ENCODE data around the gene MED4. TPM values are rescaled to one million over a fixed set of nuclear protein-coding genes. Genes with fewer than 3 reads are reported as not detected.

MED4 gene, protein sequence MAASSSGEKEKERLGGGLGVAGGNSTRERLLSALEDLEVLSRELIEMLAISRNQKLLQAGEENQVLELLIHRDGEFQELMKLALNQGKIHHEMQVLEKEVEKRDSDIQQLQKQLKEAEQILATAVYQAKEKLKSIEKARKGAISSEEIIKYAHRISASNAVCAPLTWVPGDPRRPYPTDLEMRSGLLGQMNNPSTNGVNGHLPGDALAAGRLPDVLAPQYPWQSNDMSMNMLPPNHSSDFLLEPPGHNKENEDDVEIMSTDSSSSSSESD
- 52.3 TPM for polyA plus RNA-seq (ENCODE audit: insufficient read length)

DNA sequence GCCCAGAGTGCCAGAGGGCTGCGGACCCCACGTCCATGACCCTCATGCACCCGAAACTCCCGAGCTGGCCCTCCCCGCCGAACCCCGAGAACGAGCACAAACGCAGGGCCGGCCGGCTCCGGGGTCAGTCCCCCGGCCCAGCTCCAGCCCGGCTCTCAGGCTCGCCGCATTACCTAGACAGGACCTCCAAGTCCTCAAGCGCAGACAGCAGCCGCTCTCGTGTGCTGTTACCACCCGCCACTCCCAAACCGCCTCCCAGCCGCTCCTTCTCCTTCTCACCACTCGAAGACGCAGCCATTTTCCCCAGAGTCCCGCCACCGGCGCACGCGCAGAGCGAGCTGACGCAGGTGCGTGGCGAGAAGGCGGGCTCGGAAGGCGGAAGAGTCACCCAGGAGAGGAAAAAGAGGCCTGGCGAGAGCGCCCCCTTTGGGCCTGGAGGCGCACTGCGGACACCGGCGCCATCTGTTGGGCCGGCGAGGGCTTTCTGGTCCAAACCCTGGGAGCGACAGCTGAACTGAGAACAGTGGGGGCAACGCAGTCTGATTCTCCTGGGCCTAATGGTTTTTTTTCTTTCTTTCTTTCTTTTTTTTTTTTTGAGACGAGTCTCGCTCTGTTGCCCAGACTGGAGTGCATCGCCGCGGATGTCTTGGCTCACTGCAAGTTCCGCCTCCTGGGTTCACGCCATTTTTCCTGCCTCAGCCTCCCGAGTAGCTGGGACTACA lies at the start of gene MED4:
MED4 (minus strand) TSS at position 324 of the 722 bp plus-strand sequence; CDS start at position 298, 26 bp downstream.
- DNase-seq (ENCODE audit: low read depth) = peak; percentile 89

DNA sequence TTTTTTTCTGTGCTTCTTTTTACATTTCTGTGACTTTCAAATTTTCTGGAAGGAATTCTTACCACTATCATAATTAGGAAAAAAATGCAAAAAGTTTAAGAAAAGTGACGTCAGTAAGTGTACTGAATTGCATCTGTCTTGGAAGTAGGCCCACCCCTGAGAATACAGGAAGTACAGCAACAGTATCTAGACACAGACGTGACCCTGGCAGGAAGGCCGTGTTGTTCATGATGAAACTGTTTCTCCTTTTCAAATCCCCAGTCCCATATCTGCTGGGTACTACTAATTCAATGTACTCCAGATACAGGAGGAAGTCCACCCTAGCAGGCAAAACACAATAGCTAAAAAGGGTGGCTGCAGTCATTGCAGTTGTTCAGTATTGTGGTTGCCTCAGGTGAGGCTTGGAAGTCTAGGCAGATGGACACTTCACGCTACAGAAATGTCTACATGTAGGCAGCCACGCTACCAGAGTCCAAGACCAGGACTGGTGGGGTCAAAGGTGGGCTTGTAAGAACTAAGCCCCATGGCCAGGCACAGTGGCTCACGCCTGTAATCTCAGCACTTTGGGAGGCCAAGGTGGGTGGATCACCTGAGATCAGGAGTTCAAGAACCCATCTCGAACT lies 49.6 kb upstream of the MED4 start:
- no peak for DNase-seq (ENCODE audit: low read depth)

DNA sequence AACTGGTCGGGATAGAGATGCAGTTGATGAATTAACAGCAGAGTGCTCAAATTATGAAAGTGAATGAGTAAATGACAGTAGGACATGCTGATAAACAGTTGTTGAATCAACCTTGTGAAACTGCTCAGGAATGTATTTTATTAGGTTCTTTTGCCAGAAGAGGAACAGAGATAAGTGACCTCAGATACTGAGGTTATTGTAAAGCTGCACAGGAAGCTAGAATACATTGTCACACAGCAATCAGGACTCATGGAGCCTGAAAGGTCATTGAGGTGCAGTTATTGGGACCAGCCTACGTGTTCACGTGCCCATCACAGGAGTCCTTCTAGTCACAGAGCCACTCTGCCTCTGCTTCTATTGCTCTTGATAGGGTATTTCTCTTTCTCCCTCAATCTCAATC lies 47.5 kb upstream of the MED4 start:
- no peak for DNase-seq (ENCODE audit: low read depth)

DNA sequence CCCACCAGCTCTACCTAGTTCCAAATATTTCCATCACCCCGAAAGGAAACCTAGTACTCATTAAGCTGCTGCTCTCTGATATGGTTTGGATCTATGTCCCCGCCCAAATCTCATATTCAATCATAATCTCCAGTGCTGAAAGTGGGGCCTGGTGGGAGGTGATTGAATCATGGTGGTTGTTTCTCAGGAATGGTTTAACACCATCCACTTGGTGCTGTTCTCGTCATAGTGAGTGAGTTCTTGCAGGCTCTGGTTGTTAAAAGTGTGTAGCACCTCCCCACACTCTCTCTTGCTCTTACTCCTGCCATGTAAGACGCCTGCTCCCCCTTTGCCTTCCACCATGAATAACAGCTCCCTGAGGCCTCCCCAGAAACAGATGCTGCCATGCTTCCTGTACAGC lies 43.4 kb upstream of the MED4 start:
- DNase-seq (ENCODE audit: low read depth) = no peak

DNA sequence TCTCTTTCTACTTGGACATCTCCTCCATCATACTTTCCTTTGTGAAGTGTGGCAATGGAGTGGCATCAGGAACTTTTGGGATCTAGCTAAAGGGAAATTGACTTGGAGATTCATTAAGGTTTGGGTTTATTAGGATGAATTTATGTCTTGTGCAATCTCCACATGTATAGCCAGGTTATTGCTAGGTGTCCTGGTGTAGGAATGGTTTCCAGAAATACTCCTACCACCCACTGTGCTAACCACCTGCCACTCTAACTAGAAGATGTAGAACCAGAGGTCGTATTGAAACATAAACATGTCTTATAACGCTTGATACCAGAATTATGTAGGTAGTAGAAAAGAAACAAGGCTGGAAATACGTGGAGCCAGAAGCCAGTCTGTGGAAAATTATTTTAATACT lies 38.1 kb upstream of the MED4 start:
- DNase-seq (ENCODE audit: low read depth) = no peak

DNA sequence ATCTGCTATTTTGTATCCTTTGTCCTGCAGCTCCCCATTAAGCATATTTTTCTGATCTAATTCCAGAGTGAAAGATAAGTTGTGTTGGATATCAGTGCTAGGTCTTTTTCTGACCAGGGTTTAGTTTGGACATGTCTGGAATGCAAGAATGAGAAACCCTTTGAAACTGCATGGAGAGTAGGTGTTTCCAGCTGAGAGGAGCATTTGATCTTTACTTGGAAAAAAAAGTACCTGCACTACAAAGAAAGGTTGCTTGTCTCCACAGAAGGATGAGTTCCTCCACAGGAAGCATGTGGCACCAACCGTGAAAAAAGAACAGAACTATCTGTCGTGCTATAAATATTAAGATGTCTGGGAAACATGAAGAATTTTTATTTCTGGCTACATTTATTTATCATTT lies 36.6 kb upstream of the MED4 start:
- no peak for DNase-seq (ENCODE audit: low read depth)

DNA sequence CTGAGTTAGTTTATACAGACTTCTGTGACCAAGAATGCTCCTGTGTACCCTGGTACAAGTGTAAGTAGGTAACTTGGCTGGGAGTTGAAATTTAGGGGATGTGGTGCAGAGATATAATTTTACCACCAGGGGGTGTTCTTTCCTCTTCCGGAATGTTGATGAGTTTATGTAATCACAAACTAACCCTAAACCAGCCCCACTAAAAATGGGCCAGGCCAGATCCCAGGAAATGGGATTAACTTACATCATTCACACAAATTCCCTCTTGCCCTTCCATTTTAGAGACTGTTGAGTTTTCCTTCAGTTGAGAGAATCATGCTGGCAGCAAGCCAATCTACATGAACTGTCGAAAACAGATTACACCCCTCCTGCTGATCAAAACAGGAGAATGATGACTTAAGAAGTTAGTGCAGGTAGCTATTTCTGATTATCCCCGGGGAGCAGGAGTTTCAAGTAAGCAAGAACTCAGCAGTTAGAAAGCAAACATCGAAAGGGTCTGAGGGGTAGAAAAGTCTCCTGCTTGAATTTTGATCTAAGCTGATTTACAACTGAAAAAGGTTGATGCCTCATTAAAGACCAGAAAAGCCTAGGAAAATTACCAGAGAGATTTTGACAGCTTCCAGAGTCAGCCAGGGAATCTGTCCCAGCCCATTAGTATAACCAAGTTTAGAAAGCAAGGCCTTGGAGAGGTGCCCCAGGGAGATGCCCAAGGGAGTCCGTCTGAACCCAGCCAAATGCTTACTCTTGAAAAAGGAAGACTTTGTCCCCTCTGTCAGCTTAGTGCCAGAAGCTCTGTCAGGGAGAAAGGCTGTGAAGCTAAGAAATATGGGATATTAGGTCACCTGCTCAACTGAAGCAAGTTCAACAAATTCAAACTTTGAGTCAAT lies 32.3 kb upstream of the MED4 start:
- DNase-seq (ENCODE audit: low read depth) = peak; percentile 49

DNA sequence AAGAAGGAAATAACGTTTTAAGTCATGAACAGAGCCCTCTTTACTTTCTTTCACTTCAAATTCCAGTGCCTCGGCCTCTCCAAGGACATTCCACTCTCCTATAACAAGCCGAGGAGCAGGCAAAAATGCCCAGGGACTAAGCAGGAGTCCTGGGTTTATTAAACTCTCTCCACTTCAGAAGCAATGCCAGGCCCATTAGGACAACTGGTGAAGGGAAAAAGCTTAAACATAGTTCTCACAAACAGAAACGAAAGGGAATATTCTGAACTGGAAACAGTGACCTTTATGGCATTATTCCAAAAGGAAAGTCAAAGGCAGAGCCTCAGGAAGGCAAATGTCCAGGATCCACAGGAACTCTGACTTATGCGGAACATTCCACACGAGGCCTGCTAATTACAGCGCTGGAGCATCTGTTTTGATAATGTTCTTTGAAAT lies 30.9 kb upstream of the MED4 start:
- DNase-seq (ENCODE audit: low read depth) = no peak

DNA sequence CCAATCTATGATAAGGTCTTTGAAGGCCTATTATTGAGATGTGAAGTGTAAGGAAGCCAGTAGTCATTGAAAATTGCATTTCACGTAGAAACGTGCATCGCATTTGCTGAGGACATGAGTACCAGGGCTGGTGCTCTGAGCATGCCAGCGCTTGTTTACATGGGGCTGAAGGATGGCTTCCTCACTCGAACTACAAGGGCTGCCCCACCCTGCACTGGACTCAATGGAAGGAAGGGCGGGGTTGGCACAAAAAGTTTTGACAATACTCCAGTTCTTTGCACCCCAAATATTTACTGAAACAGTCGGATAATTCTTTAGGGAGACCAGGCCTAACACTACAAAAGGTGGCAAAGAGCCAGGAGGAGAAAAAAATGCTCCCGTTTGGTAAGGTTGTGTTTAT lies 28.9 kb upstream of the MED4 start:
- no peak for DNase-seq (ENCODE audit: low read depth)

DNA sequence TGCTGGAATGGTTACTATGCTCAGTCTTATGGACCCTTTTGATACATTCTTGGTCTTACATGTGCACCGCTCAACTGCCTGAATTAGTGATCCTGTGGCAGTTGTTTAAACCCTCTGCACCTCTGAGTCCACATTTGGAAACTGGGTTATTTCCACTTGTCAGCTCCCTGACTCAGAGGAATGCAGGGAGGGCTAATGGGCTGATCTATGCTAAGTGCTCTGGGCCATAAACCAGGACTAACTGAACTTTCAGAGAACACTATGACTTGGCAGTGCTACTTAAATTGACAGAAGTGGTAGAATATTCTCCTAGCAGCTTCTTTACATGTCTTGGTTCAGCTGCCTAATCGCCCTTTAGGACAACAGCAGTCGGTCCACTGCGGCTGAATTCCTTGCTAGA lies 26.8 kb upstream of the MED4 start:
- DNase-seq (ENCODE audit: low read depth) = no peak

DNA sequence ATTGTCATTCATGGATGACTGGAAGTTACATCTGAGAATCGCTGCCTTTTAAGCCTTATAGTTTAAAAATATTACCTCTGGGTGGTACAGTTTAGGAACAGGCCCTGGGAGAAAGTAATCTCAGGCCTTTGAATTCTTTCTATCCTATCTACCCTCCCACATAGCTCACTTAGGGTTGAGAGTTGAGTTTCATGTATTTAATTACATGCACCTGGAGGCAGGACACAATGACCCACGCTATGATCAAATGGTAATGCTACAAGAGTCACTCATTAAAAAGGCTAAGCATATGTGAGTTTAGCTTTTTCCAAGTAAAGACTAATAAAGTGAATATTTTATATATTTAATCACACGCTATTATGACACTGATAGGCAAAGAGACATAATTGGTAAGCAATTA lies 25.3 kb upstream of the MED4 start:
- no peak for DNase-seq (ENCODE audit: low read depth)

DNA sequence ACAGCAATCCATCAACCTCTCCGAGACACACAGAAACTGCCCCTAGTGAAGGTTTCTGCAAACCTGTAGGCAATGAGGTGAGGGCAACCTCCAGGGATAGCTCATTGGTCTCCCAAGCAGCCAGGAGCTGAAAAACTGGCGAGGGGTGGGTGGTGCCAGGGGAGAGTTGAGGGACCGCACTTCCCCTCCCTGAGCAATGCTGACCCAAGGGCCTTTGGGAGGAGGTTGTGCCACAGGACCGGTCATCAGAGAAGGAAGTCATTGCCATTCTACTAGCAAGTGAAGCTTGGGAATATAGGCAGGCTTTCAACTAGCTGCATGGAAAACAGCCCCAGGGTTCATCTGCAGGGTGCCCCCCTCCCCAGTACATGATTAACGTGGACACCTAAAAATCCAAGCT lies 23.1 kb upstream of the MED4 start:
- DNase-seq (ENCODE audit: low read depth) = no peak

DNA sequence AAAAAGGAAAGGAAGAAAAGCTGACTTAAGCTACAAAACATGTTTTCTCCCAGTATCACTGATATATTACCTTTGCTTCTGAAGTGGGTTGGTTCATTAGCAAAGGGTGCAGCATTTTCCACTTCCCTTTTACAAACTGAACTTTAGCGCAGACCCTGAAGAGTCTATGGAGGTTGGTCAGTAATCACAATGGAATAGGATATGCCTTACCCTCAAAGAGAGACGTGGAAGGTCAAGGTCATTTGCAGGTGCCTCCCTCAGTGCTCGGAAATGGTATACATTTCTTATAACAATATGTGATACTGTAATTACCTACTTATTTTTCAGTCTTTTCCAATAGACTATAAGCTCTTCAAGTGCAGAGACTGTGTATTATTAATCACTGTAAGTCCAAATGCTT lies 21.9 kb upstream of the MED4 start:
- no peak for DNase-seq (ENCODE audit: low read depth)

DNA sequence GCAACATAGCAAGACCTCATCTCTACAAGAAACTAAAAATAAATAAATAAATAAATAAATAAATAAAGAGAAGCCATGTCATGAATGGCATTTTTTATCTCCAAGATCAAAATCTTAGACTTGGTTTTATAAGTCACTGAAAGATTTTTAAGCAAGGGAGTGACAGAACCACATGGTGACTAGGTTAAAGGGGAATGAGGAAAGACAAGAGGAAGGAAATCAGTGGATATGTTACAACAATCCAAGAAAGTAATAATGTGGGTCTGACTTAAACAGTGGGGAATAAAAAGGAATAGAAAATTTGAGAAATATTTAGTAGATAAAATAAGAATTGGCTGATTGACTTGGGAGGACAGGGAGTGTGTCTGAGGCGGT lies 18.8 kb upstream of the MED4 start:
- no peak for DNase-seq (ENCODE audit: low read depth)

DNA sequence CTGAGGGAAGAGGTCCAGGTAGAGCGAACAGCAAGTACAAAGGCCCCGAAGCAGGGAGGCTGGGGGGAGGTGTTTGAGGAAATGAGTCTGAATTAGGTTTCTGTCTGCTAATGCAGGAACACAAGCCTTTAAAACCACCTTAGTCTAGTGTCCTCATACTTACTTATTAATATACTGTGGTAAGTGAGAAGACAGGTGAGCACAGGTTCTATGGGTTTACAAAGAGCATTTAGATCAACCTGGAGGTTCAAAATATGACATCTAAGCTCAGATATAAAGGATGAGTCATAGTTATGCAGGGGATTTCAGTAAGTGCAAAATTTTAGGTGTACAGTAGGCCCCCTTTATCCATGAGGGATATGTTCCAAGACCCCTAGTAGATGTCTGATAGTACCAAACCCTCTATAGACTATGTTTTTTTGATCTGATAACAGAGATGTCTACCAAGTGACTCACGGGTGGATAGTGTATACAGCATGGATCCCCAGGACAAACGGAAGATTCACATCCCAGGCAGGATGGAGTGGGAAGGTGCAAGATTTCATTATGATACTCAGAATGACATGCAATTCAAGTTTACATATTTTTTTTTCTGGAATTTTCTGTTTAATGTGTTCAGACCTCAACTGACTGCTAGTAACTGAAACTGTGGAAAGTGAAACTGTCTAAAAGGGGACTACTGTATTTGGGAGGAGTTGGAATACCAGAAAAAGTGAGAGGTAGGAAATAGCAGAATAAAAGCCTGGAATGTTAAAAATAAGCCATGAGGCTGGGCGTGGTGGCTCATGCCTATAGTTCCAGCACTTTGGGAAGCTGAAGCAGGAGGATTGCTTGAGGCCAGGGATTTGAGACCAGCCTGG lies 18.2 kb upstream of the MED4 start:
- no peak for DNase-seq (ENCODE audit: low read depth)

DNA sequence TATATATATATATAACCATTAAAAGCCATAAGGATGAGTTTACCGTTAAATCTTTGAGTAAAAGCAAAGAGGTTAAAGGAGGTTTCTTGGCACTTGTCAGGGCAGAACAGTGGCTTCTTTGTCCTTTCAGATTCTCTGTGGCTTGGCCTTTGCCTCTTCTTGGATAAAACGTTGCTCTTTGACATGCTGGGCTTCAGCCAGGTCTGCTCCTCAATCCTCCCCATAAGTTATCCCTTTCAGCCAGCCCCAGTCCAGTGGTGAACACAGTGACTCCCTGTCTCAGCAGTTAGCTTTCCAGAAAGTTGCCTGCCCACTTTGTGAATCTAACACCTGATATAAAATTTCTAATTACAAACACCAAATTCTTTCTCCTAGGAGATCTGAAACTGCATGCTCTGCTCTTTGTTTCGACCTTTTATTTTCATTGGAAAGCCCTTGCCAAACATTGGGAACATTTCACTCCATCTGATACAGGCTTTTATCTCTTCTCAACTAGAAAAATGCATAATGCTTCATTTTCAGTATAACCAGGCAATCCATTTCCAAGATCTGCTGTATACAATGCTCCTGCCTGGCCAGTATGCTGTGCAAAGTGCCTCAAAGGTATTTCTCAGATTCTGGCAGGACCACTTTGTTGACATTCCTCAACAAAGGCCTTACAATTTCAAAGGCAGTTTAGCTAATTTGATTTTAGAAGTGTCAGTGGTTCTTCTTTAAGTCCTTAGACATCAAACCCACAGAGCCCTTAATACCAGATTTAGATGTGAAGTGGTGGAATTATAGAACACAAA lies 16.2 kb upstream of the MED4 start:
- no peak for DNase-seq (ENCODE audit: low read depth)

DNA sequence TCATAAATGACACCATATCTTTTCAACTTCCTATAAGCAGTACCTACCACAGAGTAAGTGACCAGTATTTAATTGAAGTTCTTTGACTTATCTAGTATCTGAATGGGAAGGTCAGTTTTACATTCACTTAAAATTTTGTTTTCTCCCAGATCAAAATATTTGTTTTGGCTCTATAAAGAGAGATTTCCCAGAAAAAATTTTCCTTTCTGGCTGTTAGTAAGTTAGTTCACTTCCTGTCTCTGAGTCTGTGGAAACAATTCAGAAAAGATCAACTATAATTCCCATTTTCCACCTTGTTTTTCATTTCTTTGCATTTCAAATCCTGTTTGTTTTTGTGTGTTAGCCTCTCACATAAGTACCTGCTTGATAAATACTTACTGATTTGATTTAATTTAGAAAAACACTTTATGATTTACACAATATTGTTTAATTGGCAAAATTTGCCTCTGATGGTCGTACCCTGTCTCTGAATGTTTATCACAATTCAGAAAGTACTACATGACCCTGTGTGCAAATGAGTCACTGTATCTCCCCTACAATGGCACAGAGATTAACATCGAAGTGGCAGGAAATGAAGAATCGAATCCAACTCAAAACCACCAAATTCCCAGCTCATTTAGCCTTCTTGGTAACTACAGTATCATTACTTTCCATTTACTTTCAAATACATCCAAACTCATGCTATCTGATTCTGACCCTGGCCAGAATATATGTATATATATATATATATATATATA lies 15.4 kb upstream of the MED4 start:
- no peak for DNase-seq (ENCODE audit: low read depth)

DNA sequence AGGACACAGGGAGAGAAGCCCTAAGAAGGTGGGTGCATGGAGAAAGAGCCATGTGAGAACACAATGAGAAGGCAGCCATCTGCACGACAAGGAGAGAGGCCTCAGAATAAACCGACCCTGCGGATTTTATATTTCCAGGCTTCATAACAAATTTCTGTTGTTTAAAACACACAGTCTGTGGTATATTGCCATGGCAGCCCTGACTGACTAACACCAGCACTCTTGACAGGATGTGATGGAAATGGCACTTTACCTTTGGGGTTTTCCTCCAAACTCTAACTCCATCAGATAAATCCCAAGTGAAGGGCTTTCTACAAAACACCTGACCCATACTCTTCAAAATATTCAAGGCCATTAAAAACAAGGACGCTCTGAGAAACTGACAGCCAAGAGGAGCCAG lies 13.2 kb upstream of the MED4 start:
- DNase-seq (ENCODE audit: low read depth) = no peak

DNA sequence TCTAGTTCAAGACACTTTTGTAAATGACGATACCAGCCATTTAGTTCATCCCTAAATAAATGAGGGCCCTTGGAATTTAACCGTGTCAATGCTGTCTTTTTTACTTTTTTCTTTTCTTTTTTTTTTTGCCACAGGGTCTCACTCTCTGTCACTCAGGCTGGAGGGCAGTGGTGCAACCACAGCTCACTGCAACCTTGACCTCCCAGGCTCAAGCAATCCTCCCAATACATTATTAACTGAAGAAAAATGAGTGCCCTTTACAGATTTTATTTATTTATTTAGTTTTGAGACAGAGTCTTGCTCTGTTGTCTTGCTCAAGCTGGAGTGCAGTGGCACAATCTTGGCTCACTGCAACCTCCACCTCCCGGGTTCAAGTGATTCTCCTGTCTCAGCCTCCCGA lies 2.9 kb upstream of the MED4 start:
- DNase-seq (ENCODE audit: low read depth) = no peak

DNA sequence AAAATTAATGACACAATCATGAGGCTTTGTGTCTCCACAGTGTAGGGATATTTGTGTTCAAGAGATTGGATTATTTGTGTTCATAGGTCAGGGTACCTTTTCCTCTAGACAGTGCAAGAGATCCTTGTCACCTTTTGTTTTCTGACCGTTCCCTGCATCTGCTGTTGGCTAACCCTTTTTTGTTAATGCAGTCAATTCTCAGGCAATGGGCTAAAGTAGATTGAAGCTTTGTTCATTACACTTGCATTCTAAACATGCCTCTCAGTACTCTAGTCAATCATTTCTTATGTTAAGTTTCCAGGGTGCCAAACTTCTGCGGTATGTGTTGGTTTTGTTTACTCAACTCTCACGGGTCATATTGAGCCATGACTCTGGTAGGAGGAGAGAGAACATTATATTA lies 1.8 kb upstream of the MED4 start:
- DNase-seq (ENCODE audit: low read depth) = no peak

Data from forelimb muscle (tissue), 1 donor.